Ascending aorta (tissue), 2 donors: Measurements from ENCODE around the gene ROBO4. TPM values are rescaled to one million over a fixed set of nuclear protein-coding genes. Genes with fewer than 3 reads are reported as not detected.

Source experiments
- DNase-seq, 2 donors: peaks; one replicate each; pipeline ENCODE4 v3.0.0-alpha.2; 2019; ENCODE audit warnings: low spot score in 2 of 2
- H3K27ac ChIP-seq, 2 donors: fragments of 200-600 bp; sonication (generic); one replicate each; pipeline ENCODE4 v1.5.1; 2016 to 2017; ENCODE audit warnings: mild to moderate bottlenecking in 1 of 2
- H3K27me3 ChIP-seq: fragments of 200-600 bp; sonication (generic); one replicate; pipeline ENCODE4 v1.5.1; 2017
- H3K36me3 ChIP-seq, 2 donors: fragments of 200-600 bp; sonication (generic); one replicate each; pipeline ENCODE4 v1.5.1; 2016
- H3K4me1 ChIP-seq, 2 donors: fragments of 200-600 bp; sonication (generic); one replicate each; pipeline ENCODE4 v1.5.1; 2016 to 2017; ENCODE audit warnings: mild to moderate bottlenecking in 1 of 2
- H3K4me3 ChIP-seq, 2 donors: fragments of 200-600 bp; sonication (generic); one replicate each; pipeline ENCODE4 v1.5.1; 2016 to 2017; ENCODE audit warnings: mild to moderate bottlenecking in 1 of 2
- H3K9me3 ChIP-seq, 2 donors: fragments of 200-600 bp; sonication (generic); one replicate each; pipeline ENCODE4 v1.5.1; 2016
- intact Hi-C: fragments of 100-400 bp; cut with DNase I; formaldehyde crosslinking; loops from one replicate; pipeline ENCODE4 v1.15.1; 2023
- total RNA-seq: library from RNA; depleted of rRNA; stranded (reverse); fragments of >200 nt; gene quantifications from one replicate; pipeline ENCODE4 v1.1.0, GENCODE V29; 2016
- TF ChIP-seq, protein P1 (sequence below), 3 experiments: fragments of 200-600 bp in 2 of 3; fragments of 450-650 bp in 1 of 3; sonication (generic) in 2 of 3; IDR thresholded peaks; one replicate each; pipeline ENCODE4 v1.5.1; 2016 to 2019; ENCODE audit warnings: antibody characterized with exemption in 3 of 3, mild to moderate bottlenecking in 1 of 3, moderate library complexity in 1 of 3

The ROBO4 gene
- total RNA-seq, 1 donor from 2014 or later, result 51.5 TPM

DNA sequence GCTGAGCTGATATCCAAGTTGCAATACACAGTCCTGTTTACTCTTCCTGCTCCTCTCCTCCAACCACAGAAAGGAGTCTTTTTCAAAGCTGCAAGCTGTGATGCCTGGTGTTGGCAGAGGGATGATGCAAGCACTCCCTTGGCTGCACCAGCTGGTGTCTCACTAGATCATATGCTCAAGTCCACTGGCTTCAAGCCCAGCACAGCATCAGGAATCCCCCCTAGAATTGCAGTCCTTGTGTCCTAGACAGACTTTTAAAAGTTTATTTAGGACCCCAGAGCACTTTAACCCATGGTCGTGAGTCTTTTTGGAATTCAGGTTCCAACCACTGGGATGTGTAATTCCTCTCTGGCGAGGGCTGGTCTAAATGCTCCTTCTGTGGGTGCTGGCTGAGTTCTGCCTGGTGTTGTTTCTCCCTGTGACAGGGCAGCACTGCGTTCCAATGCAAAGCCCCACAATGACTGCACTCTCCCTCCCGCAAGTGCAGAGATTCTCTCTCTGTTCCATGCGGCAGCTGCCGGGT is 19.5 kb upstream of the ROBO4 start:
- Histone ChIP-seq H3K27ac (no peak overlapping the region), H3K27me3 (no peaks in the 10 kb centered on the region)

DNA sequence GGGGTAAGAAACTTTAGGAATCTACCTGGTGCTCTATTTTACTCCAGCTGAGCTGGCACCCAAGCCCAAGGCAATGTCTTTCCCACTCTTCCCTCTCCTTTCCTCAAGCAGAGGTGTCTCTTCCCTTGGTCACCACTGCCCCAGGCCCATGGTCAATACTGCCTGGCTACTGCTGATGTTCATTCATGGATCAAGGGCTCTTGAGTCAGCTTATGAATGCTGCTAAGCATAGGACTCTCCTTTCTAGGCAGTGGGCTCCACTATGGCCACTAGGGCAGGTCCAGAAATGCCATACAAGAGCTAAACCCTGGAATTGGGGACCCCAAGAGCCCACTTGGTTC is 18.7 kb upstream of the ROBO4 start:
- Histone ChIP-seq H3K27me3 (no peaks in the 10 kb centered on the region), H3K4me1 (no peaks in the 10 kb centered on the region), H3K27ac (no peak overlapping the region), H3K9me3 (no peaks in the 10 kb centered on the region), H3K4me3 (no peak overlapping the region), H3K36me3 (no peaks in the 10 kb centered on the region)
- no peak for DNase-seq
- intact Hi-C loops, result no loop called here
- TF ChIP-seq, protein P1, sequence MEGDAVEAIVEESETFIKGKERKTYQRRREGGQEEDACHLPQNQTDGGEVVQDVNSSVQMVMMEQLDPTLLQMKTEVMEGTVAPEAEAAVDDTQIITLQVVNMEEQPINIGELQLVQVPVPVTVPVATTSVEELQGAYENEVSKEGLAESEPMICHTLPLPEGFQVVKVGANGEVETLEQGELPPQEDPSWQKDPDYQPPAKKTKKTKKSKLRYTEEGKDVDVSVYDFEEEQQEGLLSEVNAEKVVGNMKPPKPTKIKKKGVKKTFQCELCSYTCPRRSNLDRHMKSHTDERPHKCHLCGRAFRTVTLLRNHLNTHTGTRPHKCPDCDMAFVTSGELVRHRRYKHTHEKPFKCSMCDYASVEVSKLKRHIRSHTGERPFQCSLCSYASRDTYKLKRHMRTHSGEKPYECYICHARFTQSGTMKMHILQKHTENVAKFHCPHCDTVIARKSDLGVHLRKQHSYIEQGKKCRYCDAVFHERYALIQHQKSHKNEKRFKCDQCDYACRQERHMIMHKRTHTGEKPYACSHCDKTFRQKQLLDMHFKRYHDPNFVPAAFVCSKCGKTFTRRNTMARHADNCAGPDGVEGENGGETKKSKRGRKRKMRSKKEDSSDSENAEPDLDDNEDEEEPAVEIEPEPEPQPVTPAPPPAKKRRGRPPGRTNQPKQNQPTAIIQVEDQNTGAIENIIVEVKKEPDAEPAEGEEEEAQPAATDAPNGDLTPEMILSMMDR (IDR thresholded peaks at IDR 0.05), result no peak

More for the DNA sequence above, 19.5 kb upstream of the ROBO4 start:
- Histone ChIP-seq H3K9me3 (no peaks in the 10 kb centered on the region), H3K4me1 (no peaks in the 10 kb centered on the region), H3K36me3 (no peaks in the 10 kb centered on the region), H3K4me3 (no peak overlapping the region)
- TF ChIP-seq, protein P1 (IDR thresholded peaks at IDR 0.05), result no peak
- intact Hi-C loops, result no loop called here
- DNase-seq, result no peak

DNA sequence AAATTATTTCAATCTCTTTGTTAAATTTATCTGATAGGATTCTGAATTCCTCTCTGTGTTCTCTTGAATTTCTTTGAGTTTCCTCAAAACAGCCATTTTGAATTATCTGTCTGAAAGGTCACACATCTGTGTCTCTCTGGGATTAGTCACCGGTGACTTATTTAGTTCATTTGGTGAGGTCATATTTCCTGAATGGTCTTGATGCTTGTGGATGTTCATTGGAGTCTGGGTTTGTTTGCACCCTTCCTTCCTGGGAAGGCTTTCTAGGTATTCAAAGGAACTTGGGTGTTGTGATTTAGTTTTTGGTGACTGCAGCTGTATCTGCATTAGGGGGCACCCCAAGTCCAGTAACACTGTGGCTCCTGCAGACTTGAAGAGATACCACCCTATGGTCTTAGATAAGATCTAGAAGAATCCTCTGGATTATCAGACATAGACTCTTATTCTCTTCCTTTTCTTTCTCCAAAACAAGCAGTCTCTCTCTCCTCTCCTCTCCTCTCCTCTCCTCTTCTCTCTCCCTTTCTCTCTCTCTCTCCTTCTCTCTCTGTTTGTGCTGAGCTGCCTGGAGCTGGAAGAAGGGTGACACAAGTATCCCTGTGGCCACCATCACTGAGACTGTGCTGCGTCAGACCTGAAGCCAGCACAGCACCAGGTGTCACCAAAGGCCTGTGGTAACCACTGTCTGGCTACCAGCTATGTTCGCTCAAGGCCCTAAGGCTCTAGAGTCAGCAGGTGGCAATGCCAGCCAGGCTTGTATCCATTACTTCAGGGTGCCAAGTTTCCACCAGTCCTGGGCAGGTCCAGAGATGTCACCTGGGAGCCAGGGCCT is 18.1 kb upstream of the ROBO4 start:
- H3K36me3 ChIP-seq, result no peaks in the 10 kb centered on the region
- TF ChIP-seq, protein P1 (IDR thresholded peaks at IDR 0.05), result no peak
- no peak overlapping the region for H3K4me3 ChIP-seq
- no peaks in the 10 kb centered on the region for H3K4me1 ChIP-seq
- H3K9me3 ChIP-seq, result no peaks in the 10 kb centered on the region
- DNase-seq, result no peak
- H3K27me3 ChIP-seq, result no peaks in the 10 kb centered on the region
- H3K27ac ChIP-seq, result no peak overlapping the region
- intact Hi-C loops, result no loop called here

DNA sequence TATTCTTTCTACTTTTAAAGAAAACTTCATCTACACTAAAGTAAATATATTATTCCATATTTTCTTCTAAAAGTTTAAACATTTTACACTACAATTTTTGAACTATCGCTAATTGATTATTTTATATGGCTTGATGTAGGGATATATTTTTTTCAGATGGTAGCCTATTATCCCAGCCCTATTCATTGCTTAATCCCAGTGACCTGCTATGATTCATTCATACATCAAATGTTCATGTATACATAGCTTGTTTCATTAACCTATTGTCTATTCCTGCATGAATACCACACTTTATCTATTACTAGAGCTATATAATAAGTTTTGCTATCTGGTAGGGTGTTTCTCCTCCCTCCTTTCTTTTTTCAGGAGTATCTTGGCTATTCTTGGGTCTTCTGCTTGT is 5.0 kb upstream of the ROBO4 start:
- TF ChIP-seq, protein P1 (IDR thresholded peaks at IDR 0.05), result no peak
- Histone ChIP-seq H3K9me3 (no peaks in the 10 kb centered on the region), H3K27me3 (no peaks in the 10 kb centered on the region), H3K36me3 (no peaks in the 10 kb centered on the region), H3K4me1 (no peaks in the 10 kb centered on the region), H3K4me3 (no peak overlapping the region), H3K27ac (no peak overlapping the region)
- DNase-seq, result no peak
- intact Hi-C loops, result no loop called here

- no peaks in the 10 kb centered on the region for H3K36me3 ChIP-seq
- H3K9me3 ChIP-seq, result no peaks in the 10 kb centered on the region
- TF ChIP-seq, protein P1 (IDR thresholded peaks at IDR 0.05), result no peak
- intact Hi-C loops, result no loop called here
- no peak overlapping the region for H3K4me3 ChIP-seq
- no peak overlapping the region for H3K27ac ChIP-seq
- DNase-seq, result peak in 1 of 2 donors; percentile 60
- H3K27me3 ChIP-seq, result no peaks in the 10 kb centered on the region
- H3K4me1 ChIP-seq, result no peaks in the 10 kb centered on the region
Measured at GRCh38 chr11:124900464-124900863, 2.8 kb upstream of the ROBO4 start.
